K562 (cell line): ENCODE data around the gene OBSL1. TPM values are rescaled to one million over a fixed set of nuclear protein-coding genes. Genes with fewer than 3 reads are reported as not detected.

Experiments used
- ARID1B ChIP-seq: fragments of 450-650 bp; IDR thresholded peaks from 2 replicates; pipeline ENCODE4 v1.6.1; 2016; ENCODE audit warnings: antibody characterized with exemption, mild to moderate bottlenecking, inconsistent platforms
- BDP1 ChIP-seq: IDR thresholded peaks from 3 replicates; pipeline ENCODE4 v1.6.1; 2011; ENCODE audit not compliant: insufficient read length, insufficient read depth
- CCNT2 ChIP-seq: IDR thresholded peaks from 2 replicates; pipeline ENCODE4 v1.6.1; 2011; ENCODE audit warnings: borderline replicate concordance, low read depth, mild to moderate bottlenecking, moderate library complexity, mixed read lengths, low read length; ENCODE audit not compliant: insufficient read length; ENCODE audit errors: extremely low read depth
- KLF10 ChIP-seq: fragments of 250-450 bp; sonication (Bioruptor Pico); IDR thresholded peaks from 2 replicates; pipeline ENCODE4 v1.6.1; 2021; ENCODE audit warnings: matching md5 sums
- KLF6 ChIP-seq: fragments of 250-450 bp; sonication (Bioruptor Pico); IDR thresholded peaks from 2 replicates; pipeline ENCODE4 v1.4.0; 2020; ENCODE audit warnings: mild to moderate bottlenecking, moderate library complexity, borderline replicate concordance
- MBD2 ChIP-seq: sonication (generic); IDR thresholded peaks from 2 replicates; pipeline ENCODE4 v1.6.1; 2016; ENCODE audit warnings: low read depth, borderline replicate concordance
- MITF ChIP-seq: IDR thresholded peaks from 2 replicates; pipeline ENCODE4 v1.6.1; 2014; ENCODE audit warnings: antibody characterized with exemption
- RCOR1 ChIP-seq, 2 experiments: IDR thresholded peaks; 2 replicates each; pipeline ENCODE4 v1.6.1; 2012; ENCODE audit warnings: low read depth in 2 of 2, low read length in 2 of 2, borderline replicate concordance in 1 of 2, improper control_type of control experiment in 1 of 2
- REST ChIP-seq, 2 experiments: fragments of 450-650 bp; formaldehyde crosslinking in 1 of 2; IDR thresholded peaks; 2 replicates each; pipeline versions ENCODE4 v1.4.0 to v1.6.1; 2014 to 2020; ENCODE audit warnings: mild to moderate bottlenecking in 2 of 2, borderline replicate concordance in 1 of 2, low read depth in 1 of 2
- SRSF7 ChIP-seq: fragments of 200-400 bp; formaldehyde crosslinking; optimal IDR thresholded peaks from 2 replicates; pipeline ENCODE3; 2017; ENCODE audit warnings: mild to moderate bottlenecking, low read depth, low read length
- TEAD2 ChIP-seq: fragments of 450-650 bp; IDR thresholded peaks from 2 replicates; pipeline ENCODE4 v1.6.1; 2016; ENCODE audit warnings: missing genetic modification characterization, control low read depth, missing compliant biosample characterization
- ZNF431 ChIP-seq: sonication (generic); formaldehyde crosslinking; IDR thresholded peaks from 2 replicates; pipeline ENCODE4 v1.8.0; 2022; ENCODE audit warnings: mild to moderate bottlenecking, missing genetic modification reagents
- ZNF717 ChIP-seq: fragments of 250-450 bp; sonication (Bioruptor Pico); IDR thresholded peaks from 2 replicates; pipeline ENCODE4 v1.5.0; 2021
- ZNF76 ChIP-seq: fragments of 250-450 bp; sonication (Bioruptor Pico); IDR thresholded peaks from 2 replicates; pipeline ENCODE4 v1.4.0; 2020; ENCODE audit warnings: mild to moderate bottlenecking, moderate library complexity, borderline replicate concordance
- polyA plus RNA-seq, 8 experiments: library from polyadenylated mRNA; depleted of rRNA in 4 of 8; stranded (reverse) in 5 of 8; unstranded in 3 of 8; fragments of >200 nt; fragmentation: Nextera tagmentation in 2 of 8; fragmentation: Illumina TruSeq in 1 of 8; extraction: Ambion mirVana in 2 of 8; extraction: Trizol in 1 of 8; gene quantifications; 2 replicates each; pipeline versions ENCODE4 v1.2.1 to v1.2.3, GENCODE V29; 2011 to 2014; ENCODE audit warnings: inconsistent platforms in 1 of 8, missing spikeins in 1 of 8
- total RNA-seq, 7 experiments: library from RNA; depleted of rRNA in 6 of 7; stranded (reverse); fragments of >200 nt in 6 of 7; fragmentation: Illumina TruSeq in 2 of 7; extraction: Trizol in 2 of 7; gene quantifications; 2 replicates each; pipeline versions ENCODE4 v1.2.1 to v1.2.3, GENCODE V29; 2011 to 2021; ENCODE audit warnings: low replicate concordance in 1 of 7

Gene OBSL1
- total and polyA plus RNA-seq, 9 of the 15 experiments (the other 6 are each of a cell fraction or from before 2014, with no cell fraction given): 1.2 to 26.6 (median 8.6) TPM

GRCh38 chr2:219571311-219572236 is at the start of gene OBSL1 (continued):
- no peak for TF ChIP-seq MITF
- TF ChIP-seq ZNF431: no peak
- no peak for TF ChIP-seq BDP1
- TF ChIP-seq ARID1B: peak; percentile 96
- TF ChIP-seq SRSF7: no peak
- TF ChIP-seq ZNF76 (CRISPR knock-in tag): no peak
- no peak for TF ChIP-seq ZNF717 (CRISPR knock-in tag)
- peak; percentile 41; the same call in 1 of the 2 replicates for TF ChIP-seq MBD2
- TF ChIP-seq KLF10: no peak
- no peak for TF ChIP-seq TEAD2 (tag)
- TF ChIP-seq REST (IDR thresholded peaks at IDR 0.05; ENCODE audit: borderline replicate concordance): no peak; the same call in 1 of the 2 replicates
- no peak for TF ChIP-seq REST (CRISPR knock-in tag; IDR thresholded peaks at IDR 0.05; ENCODE audit: low read depth)
- no peak for TF ChIP-seq KLF6
- peak in 1 of 2 experiments; percentile 81; a peak in 2 of 4 replicates for TF ChIP-seq RCOR1 (IDR thresholded peaks at IDR 0.05; ENCODE audit: borderline replicate concordance in 1 of 2, low read depth in 2 of 2, low read length in 2 of 2)
- TF ChIP-seq CCNT2: peak; percentile 66
